Upper lobe of right lung (tissue), 1 donor: ENCODE results near the gene CCNH. TPM values are rescaled to one million over a fixed set of nuclear protein-coding genes. Genes with fewer than 3 reads are reported as not detected.

Experiments
- ATAC-seq: fragments of 200-7000 bp; cut with Tn5 transposase; one replicate; pipeline ENCODE4 v1.9.1; 2020; ENCODE audit warnings: mild to moderate bottlenecking, moderate library complexity
- DNase-seq: peaks from one replicate; pipeline ENCODE4 v3.0.0-alpha.2; 2020
- H3K27ac ChIP-seq: fragments of 200-600 bp; one replicate; pipeline ENCODE4 v1.8.0; 2022
- H3K27me3 ChIP-seq: fragments of 200-600 bp; one replicate; pipeline ENCODE4 v1.8.0; 2022; ENCODE audit warnings: mild to moderate bottlenecking
- H3K36me3 ChIP-seq: fragments of 200-600 bp; one replicate; pipeline ENCODE4 v1.8.0; 2022
- H3K4me1 ChIP-seq: fragments of 200-600 bp; one replicate; pipeline ENCODE4 v1.8.0; 2022
- H3K4me3 ChIP-seq: fragments of 200-600 bp; one replicate; pipeline ENCODE4 v1.8.0; 2022; ENCODE audit warnings: mild to moderate bottlenecking
- H3K9me3 ChIP-seq: fragments of 200-600 bp; one replicate; pipeline ENCODE4 v1.8.0; 2022
- CTCF ChIP-seq: fragments of 200-600 bp; IDR thresholded peaks from one replicate; pipeline ENCODE4 v1.8.0; 2022; ENCODE audit warnings: antibody characterized with exemption
- intact Hi-C: fragments of 100-400 bp; cut with DNase I; formaldehyde crosslinking; loops from one replicate; pipeline ENCODE4 v1.11.0; 2022
- total RNA-seq: library from RNA; stranded (reverse); fragmentation: NEBNext Ultra II Directional; extraction: Animal tissue kit (Norgen Biotek cat#: 25700); gene quantifications from one replicate; pipeline ENCODE4 v1.2.1, GENCODE V29; 2021
- donor health status: DM: no; HTN: yes; CAD: no; lungs with severe emphysema.

The CCNH gene
- total RNA-seq, 1 donor from 2014 or later = 50.4 TPM

- DNase-seq (no peak), ATAC-seq (no peak)
- intact Hi-C loops = no loop called here
- H3K36me3 ChIP-seq = peaks cover 36% of the 10 kb centered on the region
- H3K4me3 ChIP-seq = no peak overlapping the region
- H3K27me3 ChIP-seq = no peaks in the 10 kb centered on the region
- H3K9me3 ChIP-seq = no peaks in the 10 kb centered on the region
- no peak overlapping the region for H3K27ac ChIP-seq
- no peak for TF ChIP-seq CTCF
- peaks cover 5% of the 10 kb centered on the region for H3K4me1 ChIP-seq
These were observed 51.1 kb downstream of the CCNH start for GRCh38 chr5:87361536-87362213.

- ATAC-seq = no peak
- H3K4me3 ChIP-seq = no peak overlapping the region
- no peak for TF ChIP-seq CTCF
- DNase-seq = no peak
- intact Hi-C loops = no loop called here
- no peaks in the 10 kb centered on the region for H3K27me3 ChIP-seq
- H3K27ac ChIP-seq = no peak overlapping the region
- H3K9me3 ChIP-seq = no peaks in the 10 kb centered on the region
- H3K36me3 ChIP-seq = peaks cover 30% of the 10 kb centered on the region
- peaks cover 5% of the 10 kb centered on the region for H3K4me1 ChIP-seq
These were observed 51.7 kb downstream of the CCNH start for GRCh38 chr5:87361031-87361445.

GRCh38 chr5:87360132-87360531, 52.6 kb downstream of the CCNH start:
- H3K4me3 ChIP-seq = no peak overlapping the region
- intact Hi-C loops = no loop called here
- H3K9me3 ChIP-seq = no peaks in the 10 kb centered on the region
- no peak for DNase-seq
- no peak for ATAC-seq
- H3K27ac ChIP-seq = no peak overlapping the region
- H3K36me3 ChIP-seq = peaks cover 27% of the 10 kb centered on the region
- no peaks in the 10 kb centered on the region for H3K27me3 ChIP-seq
- H3K4me1 ChIP-seq = peaks cover 5% of the 10 kb centered on the region
- no peak for TF ChIP-seq CTCF

GRCh38 chr5:87359106-87359505, 53.6 kb downstream of the CCNH start:
- DNase-seq (no peak), ATAC-seq (no peak)
- H3K36me3 ChIP-seq = peaks cover 23% of the 10 kb centered on the region
- no peak overlapping the region for H3K4me3 ChIP-seq
- intact Hi-C loops = no loop called here
- H3K27me3 ChIP-seq = no peaks in the 10 kb centered on the region
- TF ChIP-seq CTCF = no peak
- peaks cover 5% of the 10 kb centered on the region for H3K4me1 ChIP-seq
- H3K27ac ChIP-seq = no peak overlapping the region
- no peaks in the 10 kb centered on the region for H3K9me3 ChIP-seq

- TF ChIP-seq CTCF = no peak
- intact Hi-C loops = no loop called here
- no peak for ATAC-seq
- Histone ChIP-seq H3K4me1 (no peaks in the 10 kb centered on the region), H3K4me3 (no peak overlapping the region), H3K9me3 (no peaks in the 10 kb centered on the region), H3K36me3 (peaks cover 46% of the 10 kb centered on the region), H3K27ac (no peak overlapping the region), H3K27me3 (no peaks in the 10 kb centered on the region)
- DNase-seq = no peak
These were observed 58.2 kb downstream of the CCNH start for GRCh38 chr5:87354496-87354895.

GRCh38 chr5:87347841-87348240, 64.9 kb downstream of the CCNH start:
- Histone ChIP-seq H3K27ac (no peak overlapping the region), H3K4me1 (peaks cover 4% of the 10 kb centered on the region), H3K9me3 (no peaks in the 10 kb centered on the region), H3K36me3 (peaks cover 29% of the 10 kb centered on the region), H3K4me3 (no peak overlapping the region), H3K27me3 (no peaks in the 10 kb centered on the region)
- intact Hi-C loops = no loop called here
- no peak for TF ChIP-seq CTCF
- ATAC-seq (no peak), DNase-seq (no peak)
